ENCODE data around the gene FBXL17.
"Not testable (repeated sequence)": the region's sequence is repeated elsewhere in the genome, so short reads cannot be mapped to it uniquely, and the experiment has no call there.

The FBXL17 gene

DNA sequence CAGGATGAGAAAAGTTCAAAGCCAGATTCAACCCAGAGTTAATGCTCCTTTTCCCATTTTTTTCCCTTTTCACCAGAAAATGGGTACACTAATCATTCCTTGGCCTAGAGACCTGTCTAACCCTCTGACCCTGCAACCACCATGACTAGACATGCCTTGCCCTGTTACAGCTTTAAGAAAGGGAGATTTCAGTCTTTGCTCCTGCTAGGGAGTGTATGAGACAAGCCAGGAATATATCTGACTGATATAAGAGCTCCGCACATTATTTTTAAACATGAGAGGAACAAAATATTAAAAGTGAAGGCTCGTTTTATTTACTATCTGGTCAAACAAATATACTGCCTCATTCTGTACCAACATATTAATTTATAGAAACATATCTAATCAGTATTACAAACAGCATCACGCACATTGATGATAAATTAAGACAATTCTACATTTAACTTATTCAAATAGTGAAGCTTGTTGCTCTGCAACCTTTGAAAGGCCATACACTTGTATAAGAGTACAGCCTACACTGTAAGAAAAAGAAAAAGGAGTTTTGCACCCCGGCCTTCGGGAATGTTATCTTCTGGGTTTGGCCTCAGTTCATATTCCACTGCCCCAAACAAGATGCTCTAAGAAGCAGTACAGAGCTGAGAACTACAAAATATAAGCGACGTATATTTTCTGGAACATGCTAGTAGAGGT, 132.7 kb downstream of the FBXL17 start:
- no peak for DNase-seq (ENCODE audit: low read depth)

DNA sequence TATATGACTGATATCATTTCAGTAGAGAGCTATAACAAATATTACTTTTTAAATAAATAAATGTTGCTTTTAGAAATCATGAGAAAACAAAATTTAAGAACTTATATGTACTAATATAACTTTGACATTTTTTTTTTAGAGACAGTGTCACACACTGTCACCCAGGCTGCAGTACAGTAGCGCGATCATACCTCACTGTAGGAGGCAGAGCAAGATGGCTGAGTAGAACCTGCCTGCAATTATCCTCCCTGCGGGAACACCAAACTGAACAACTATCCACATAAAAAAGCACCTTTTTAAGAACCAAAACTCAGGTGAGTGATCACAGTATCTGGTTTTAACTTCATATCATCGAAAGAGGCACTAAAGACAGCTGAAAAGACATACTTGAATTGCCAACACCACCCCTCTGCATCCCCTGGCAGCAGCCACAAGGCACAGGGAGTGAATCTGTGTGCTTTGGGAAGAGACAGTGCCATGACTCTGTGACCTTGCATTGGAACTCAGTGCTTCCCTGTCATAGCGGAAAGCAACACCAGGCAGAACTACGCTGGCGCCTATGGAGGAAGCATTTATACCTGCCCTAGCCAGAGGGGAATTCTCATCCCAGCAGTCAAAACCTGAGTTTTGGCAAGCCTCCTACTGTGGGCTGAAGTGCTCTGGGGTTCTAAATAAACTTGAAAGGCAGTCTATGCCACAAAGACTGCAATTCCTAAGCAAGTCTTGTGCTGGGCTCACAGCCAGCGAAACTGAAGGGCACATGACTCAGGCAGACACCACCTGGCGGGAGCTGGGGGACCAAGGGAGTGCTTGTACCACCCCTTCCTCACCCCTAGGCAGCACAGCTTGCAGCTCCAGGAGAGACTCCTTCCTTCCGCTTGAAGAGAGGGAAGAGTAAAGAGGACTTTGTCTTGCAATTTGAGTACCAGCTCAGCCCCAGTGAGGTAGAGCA, 142.7 kb downstream of the FBXL17 start:
- DNase-seq (ENCODE audit: low read depth): no peak

DNA sequence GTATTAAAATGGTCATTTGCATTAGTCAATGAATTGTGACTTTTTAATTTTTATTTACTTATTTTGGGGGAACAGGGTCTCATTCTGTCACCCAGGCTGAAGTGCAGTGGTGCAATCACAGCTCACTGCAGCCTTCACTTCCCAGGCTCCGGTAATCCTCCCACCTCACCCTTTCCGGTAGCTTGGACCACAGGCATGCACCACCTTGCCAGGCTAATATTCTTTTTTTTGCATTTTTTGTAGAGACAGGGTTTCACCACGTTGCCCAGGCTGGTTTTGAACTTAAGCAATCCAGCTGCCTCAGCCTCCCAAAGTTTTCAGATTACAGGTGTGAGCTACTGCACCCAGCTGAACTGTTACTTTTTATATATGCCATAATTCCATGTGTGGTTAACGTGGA, 143.4 kb downstream of the FBXL17 start:
- DNase-seq (ENCODE audit: low read depth): no peak

DNA sequence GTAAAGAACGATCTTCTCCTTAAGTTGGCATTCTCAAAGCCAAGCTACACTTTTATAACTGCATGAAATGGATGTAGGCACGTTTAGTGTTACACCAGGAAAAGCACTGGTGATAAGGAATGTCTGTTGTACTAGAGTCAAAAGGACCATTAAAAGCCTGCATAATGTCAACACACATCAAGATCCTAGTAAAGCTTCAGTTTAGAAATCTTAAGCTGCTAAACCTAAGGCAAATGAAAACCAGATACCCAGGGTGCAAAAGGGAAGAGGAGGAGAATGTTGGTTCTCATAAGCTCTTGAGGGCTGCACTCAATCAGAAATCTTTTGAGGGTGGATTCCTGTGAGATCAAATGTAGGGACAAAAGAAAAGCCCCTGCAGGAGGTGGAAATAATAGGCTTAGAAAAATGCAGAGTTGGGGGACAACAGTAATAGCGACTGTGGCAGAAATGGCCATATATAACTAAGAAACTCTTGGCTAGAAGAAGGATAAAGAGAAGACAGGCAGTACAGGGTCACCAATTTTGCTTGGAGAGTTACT, 148.2 kb downstream of the FBXL17 start:
- no peak for DNase-seq (ENCODE audit: low read depth)

DNA sequence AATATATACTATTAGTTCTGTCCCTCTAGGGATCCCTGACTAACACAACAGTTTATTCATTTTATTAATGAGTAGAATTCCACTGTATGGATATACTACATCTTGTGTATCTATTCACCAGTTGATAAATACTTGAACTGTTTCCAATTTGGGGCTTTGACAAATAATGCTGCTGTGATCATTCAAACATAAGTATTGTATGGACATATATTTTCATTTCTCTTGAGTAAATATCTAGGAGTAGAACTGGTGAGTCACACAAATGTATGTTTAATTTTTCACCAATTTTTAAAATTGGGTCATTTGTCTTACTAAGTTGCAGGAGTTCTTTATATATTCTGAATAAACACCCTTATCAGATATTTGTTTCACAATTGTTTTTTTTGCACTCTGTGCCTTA, 149.1 kb downstream of the FBXL17 start:
- no peak for DNase-seq (ENCODE audit: low read depth)

DNA sequence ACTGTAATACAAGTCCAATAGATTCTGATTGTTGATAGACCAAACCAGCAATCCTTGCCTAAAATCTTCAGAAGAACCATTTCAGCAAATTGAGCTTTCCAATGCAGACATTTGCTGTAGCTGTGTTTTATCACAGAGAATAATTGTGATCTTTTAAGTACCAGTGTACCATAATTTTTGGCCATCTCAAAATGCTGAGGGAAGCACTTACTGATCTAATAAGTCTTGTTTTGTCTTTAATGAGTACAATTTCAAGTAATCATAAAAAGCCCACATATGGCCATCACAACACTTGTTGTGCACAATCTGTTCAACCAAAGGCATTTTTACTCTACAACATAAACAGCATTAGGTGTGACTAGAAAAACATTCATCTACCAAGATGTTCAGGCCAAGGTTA, 159.9 kb downstream of the FBXL17 start:
- no peak for DNase-seq (ENCODE audit: low read depth)

DNA sequence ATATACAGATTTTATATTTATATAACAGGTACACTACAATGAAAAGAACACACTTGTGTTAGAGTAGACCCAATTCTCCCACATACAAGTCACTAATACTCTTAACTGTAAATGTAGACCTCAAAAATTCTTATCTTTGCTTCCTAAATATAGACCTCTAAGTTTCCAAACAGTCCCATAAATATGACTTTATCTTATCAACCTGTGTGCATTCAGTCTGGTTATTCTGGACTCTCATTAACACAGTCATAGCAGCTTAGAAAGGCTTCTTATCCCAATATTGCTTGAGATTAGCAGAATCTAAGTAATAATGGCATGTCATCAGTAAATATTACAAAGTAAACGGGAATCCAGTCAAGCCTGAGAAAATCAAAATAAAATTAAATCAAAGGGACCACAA, 161.1 kb downstream of the FBXL17 start:
- no peak for DNase-seq (ENCODE audit: low read depth)

DNA sequence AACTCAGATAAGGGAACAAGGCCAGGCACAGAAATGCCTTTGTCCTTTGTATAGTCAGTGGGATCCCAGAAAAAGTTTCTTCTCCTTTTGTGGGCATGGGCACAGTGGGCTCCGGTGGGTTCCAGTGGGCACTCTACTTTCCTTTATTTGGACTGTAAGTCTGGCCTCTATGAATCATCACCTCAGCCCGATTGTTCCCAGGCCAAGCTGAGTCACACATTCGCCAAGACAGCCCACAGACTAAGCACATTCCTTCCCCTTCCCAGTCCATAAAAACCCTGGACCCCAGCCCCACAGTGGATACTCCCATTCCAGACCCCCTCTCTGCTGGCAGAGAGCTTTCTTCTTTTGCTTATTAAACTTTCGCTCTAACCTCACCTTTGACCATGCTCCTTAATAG, 165.0 kb downstream of the FBXL17 start:
- DNase-seq (ENCODE audit: low read depth): no peak

DNA sequence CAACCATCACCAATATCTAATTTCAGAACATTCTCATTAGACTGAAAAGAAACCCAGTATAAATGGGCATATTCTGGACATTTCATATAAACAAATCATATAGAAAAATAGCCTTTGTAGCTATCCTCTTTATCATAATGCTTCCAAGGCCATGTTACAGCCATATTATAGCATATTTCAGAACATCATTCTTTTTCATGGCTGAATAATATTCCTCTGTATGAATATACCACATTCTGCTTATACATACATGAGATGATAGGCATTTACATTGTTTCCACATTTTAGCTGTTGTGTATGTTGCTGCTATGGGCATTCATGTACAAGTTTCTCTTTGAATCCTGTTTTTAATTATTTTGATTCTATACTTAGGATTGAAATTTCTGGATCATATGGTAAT, 167.0 kb downstream of the FBXL17 start:
- DNase-seq (ENCODE audit: low read depth): no peak

DNA sequence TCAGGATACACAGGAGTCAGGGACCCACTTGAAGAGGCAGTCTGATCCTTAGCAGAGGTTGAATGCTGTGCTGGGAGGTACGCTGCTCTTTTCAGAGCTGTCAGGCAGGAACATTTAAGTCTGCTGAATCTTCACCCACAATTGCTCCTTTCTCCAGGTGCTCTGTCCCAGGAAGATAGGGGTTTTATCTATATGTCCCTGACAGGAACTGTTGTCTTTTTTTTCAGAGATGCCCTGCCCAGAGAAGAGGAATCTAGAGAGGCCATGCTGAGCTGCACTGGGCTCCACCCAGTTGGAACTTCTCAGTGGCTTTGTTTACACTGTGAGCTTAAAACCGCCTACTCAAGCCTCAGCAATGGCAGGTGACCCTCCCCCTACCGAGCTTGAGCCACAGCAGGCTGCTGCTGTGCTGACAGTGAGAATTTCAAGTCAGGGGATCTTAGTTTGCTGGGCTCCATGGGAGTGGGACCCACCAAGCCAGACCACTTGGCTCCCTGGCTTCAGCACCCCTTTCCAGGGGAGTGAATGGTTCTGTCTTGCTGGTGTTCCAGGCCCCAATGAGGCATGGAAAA, 169.0 kb downstream of the FBXL17 start:
- DNase-seq (ENCODE audit: low read depth): no peak

DNA sequence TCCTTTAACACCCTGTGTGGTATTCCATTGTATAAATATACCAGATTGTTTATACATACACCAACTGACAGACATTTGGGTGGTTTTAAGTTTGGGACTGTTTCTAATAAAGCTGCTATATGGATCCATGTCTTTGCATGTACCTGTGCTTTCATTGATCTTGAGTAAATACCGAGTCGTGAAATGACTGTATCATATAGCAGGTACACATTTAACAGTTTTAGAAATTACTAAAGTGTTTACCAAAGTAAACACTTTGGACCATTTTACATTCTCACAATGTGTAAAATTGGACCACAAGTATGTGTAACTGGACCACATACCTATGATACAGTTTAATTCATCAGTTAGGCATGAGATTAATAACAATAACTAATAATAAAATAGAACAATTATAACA, 175.2 kb downstream of the FBXL17 start:
- no peak for DNase-seq (ENCODE audit: low read depth)

DNA sequence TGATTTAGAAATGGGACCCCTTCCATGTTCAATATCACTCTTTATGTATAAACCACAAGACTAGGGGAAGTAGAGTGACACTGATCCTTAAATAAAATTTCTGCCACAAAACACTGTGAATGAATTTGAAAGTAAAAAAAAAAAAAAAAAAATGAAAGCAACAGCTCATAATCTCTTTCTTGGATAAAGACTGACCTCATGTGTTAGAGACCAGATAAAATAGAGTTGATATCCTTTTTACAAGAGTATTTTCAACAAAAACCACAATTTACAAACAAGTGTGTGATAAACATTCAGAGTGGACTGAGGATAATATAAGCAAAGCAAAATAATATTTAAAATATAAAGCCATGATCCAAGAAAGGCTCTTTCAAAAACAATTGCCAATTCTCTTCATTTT, 180.2 kb downstream of the FBXL17 start:
- DNase-seq (ENCODE audit: low read depth): no peak

DNA sequence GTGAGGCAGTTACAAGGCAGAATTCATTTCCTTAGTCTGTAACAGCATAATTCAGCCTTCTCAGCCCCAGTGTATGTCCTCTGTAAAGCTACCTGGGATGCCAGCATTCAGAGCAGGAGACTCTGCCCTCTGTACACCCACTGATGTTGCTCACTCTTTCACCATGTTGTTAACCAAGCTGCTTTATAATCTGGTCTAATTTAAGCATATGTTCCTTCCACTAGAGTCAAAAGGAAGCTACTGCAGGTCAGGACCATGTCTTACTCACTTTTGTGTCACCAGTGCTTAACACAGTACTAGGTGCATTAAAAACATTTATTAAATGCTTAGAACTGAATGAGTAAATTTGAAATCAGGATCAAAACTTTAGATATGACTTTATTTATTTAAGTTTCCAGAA, 185.6 kb downstream of the FBXL17 start:
- DNase-seq (ENCODE audit: low read depth): no peak

DNA sequence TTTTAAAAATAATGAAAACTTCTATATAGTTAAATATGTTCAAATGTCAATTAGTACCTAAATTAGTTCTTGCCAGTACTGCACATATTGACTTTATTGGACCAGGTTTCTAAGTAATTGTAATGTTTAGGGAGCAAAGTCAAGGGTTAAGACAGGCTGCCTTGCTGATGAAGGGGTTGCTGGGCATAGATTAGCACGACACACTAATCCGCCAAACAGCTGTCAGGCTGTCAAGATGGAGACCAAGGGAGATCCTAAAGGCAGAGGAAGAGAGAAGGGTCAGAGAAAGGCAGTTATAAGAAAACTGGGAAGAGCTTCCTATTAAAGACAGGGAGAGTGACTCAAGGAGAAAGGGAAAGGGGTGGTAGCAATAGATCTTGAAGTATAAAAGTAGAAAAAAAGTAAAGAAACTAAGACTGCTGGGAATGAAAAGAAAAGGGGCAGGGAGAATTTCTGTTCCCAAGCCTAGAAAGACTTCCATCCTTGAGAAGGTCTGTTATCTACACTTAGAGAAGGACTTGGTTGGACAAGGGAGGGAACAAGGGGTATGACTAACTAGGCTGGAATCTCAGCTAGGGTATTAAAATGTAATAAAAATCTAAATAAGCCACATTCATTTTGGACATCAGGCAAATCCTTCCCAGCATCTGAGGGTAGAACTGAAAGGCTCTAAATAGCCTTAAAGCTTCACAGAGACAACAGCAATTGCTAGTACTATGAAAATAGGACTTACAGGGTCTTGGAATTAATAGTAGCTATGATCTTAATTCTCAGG, 188.7 kb downstream of the FBXL17 start:
- DNase-seq (ENCODE audit: low read depth): no peak

DNA sequence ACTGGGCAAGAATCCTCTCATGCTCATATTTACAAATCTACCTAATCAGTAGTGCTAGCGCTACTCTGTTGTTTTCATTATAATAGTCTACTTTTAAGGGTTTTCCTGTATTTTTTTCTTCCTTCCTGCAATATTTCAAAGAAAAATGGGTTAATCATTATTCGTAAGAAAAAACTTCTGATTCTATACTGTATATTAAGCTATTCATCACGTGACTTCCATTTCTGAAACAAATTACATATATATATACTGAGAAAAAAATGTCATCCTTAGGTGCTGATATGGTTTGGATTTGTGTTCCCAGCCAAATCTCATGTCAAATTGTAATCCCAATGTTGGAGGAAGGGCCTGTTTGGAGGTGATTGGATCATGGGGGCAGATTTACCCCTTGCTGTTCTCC, 197.0 kb downstream of the FBXL17 start:
- DNase-seq (ENCODE audit: low read depth): no peak

DNA sequence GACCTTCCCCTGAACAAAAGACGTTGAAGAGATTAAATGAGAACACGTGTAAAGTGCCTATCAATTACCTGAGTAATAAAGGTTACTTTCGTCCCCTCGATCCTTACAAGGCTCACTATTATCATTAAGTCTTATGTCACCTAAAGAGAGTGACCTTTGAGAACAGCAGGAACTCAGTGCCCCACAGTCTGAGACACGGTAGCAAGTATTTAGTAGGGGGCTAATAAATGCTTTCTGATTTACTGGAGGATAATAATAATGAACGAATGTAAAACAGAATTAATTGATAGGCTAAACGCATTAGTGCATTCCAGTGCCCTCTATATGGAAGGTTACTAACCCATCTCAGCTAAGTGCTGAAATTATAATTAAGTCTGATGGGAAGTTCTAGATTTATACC, 199.9 kb downstream of the FBXL17 start:
- DNase-seq (ENCODE audit: low read depth): no peak

DNA sequence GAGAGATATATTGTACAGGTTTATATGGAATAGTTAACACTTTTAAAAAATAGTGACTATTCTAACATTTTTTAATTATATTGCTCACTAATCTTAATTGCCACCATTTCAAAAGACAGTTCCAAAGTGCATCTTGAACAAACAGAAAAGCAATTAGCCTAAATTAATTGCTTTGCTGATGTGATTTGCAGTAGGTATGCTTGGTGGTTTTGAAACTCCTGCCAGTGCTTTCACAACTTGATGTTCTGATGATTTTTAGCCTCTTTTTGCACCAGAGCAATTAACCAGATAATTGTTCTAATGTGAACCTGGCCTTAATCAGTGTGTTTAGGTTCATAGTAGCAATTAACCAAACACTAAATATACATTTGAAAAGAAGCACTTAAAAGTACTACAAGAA, 207.6 kb downstream of the FBXL17 start:
- no peak for DNase-seq (ENCODE audit: low read depth)

DNA sequence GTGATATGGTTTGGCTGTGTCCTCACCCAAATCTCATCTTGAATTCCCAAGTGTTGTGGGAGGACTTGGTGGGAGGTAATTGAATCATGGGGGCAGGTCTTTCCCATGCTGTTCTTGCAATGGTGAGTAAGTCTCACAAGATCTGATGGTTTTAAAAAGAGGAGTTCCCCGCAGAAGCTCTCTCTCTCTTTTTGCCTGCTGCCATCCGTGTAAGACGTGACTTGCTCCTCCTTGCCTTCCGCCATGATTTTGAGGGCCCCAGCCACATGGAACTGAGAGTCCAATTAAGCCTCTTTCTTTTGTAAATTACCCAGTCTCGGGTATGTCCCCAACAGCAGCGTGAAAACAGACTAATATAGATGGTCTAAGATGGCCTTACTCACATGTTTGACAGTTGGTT, 210.1 kb downstream of the FBXL17 start:
- DNase-seq (ENCODE audit: low read depth): no peak

DNA sequence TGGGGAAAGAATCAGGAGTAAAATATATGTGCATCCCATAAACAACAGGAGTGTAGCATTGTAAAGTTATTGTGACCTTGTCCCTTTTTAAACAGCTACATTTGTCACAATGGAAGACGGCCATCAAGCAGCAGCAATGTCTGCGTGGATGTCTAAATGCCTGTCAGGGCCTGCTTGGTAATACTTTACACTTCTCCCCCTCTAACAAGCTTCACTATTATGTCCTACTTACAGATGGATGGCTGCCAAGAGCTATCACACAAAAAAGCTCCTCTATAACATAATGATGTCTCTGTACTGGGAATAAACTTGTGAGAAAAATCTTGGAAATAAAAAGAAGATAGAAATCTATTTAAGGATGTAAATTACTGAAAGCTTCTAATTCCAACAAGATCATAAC, 213.0 kb downstream of the FBXL17 start:
- DNase-seq (ENCODE audit: low read depth): no peak

DNA sequence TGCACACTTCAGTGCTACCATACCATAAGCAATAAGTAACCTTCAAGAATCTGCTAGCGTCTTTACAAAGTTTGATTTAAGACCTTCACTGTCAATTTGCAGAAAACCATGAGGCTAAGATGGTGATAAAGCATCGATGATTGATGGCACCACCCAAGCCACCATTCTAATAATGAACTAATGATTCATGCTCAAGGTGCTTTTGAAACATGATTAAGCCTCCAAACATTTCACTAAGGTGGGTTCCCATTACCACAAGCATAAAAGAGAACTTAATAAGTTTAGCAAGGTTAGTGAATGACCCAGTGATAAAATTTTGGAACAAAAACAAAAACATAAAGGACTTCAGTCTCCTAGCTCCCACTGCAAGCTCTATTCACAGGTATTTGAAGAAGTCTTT, 214.7 kb downstream of the FBXL17 start:
- no peak for DNase-seq (ENCODE audit: low read depth)

DNA sequence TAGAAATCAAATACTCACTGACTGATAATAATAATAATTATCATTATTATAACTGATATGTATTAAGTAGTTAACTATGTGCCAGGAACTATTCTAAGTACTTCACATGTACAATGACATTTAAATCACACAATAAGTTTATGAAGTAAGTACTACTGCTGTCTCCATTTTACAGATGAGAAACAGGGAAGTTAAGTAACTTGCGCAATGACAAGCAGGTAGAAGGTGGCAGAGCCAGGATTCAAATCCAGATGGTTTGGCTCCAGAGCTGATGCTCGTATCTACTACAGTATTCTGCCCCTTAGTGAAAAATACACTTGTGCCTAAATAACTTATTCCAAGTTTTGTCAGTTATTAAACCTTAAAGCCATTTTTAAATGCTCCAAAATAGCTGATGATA, 217.3 kb downstream of the FBXL17 start:
- no peak for DNase-seq (ENCODE audit: low read depth)

DNA sequence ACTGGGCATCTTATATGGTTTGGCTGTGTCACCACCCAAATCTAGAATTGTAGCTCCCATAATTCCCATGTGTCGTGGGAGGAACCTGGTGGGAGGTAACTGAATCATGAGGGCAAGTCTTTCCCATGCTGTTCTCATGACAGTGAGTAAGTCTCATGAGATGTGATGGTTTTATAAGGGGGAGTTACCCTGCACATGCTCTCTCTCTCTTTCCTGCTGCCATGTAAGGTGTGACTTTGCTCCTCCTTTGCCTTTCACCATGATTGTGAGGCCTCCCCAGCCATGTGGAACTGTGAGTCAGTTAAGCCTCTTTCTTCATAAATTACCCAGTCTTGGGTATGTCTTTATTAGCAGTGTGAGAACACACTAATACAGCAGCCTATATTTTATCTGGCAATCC, 229.0 kb downstream of the FBXL17 start:
- DNase-seq (ENCODE audit: low read depth): not testable (repeated sequence)
